GM23338 (cell line): ENCODE data around the gene MRPS27. TPM values are rescaled to one million over a fixed set of nuclear protein-coding genes. Genes with fewer than 3 reads are reported as not detected.
A peak's percentile ranks its signal among the peaks of the same experiment; 100 is the strongest.
"Not testable (repeated sequence)": the region's sequence is repeated elsewhere in the genome, so short reads cannot be mapped to it uniquely, and the experiment has no call there.

Experiments used
- ATAC-seq: fragments of 200-7000 bp; cut with Tn5 transposase; 3 replicates; pipeline ENCODE4 v1.9.1; 2020
- DNase-seq: peaks from one replicate; pipeline ENCODE4 v3.0.0-alpha.2; 2015; ENCODE audit warnings: low spot score
- H2AFZ ChIP-seq: fragments of 200-600 bp; sonication (generic); 2 replicates; pipeline ENCODE4 v1.8.0; 2016; ENCODE audit warnings: antibody characterized with exemption, mild to moderate bottlenecking, moderate library complexity
- H3F3A ChIP-seq: fragments of 200-600 bp; sonication (generic); replicated peaks from 2 replicates; pipeline ENCODE4 v1.8.0; 2017; ENCODE audit warnings: antibody characterized with exemption, mixed run types, low read depth
- H3K27ac ChIP-seq: fragments of 200-600 bp; sonication (generic); 2 replicates; pipeline ENCODE4 v1.6.1; 2016; ENCODE audit warnings: low read depth
- H3K27me3 ChIP-seq: fragments of 200-600 bp; sonication (generic); 2 replicates; pipeline ENCODE4 v1.8.0; 2016; ENCODE audit warnings: mild to moderate bottlenecking, mixed run types, moderate library complexity; ENCODE audit not compliant: insufficient read depth
- H3K36me3 ChIP-seq: fragments of 200-600 bp; sonication (generic); 2 replicates; pipeline ENCODE4 v1.8.0; 2016; ENCODE audit warnings: mild to moderate bottlenecking; ENCODE audit not compliant: insufficient read depth
- H3K4me1 ChIP-seq: fragments of 200-600 bp; sonication (generic); 2 replicates; pipeline ENCODE4 v1.8.0; 2016; ENCODE audit warnings: mild to moderate bottlenecking, moderate library complexity; ENCODE audit not compliant: insufficient read depth
- H3K4me2 ChIP-seq: fragments of 200-600 bp; sonication (generic); 2 replicates; pipeline ENCODE4 v1.7.1; 2017; ENCODE audit warnings: mixed run types
- H3K4me3 ChIP-seq: fragments of 200-600 bp; sonication (generic); 2 replicates; pipeline ENCODE4 v1.6.1; 2016; ENCODE audit warnings: mixed run types
- H3K79me2 ChIP-seq: fragments of 200-600 bp; sonication (generic); replicated peaks from 2 replicates; pipeline ENCODE4 v1.8.0; 2017; ENCODE audit warnings: mild to moderate bottlenecking; ENCODE audit not compliant: insufficient read depth
- H3K9me2 ChIP-seq: fragments of 200-600 bp; sonication (generic); 2 replicates; pipeline ENCODE4 v1.8.0; 2017; ENCODE audit not compliant: insufficient read depth
- H4K20me1 ChIP-seq: fragments of 200-600 bp; sonication (generic); replicated peaks from 2 replicates; pipeline ENCODE4 v1.8.0; 2017; ENCODE audit warnings: mild to moderate bottlenecking; ENCODE audit not compliant: insufficient read depth
- H3K27ac Mint-ChIP-seq: 2 replicates; pipeline ENCODE4 v1.8.0; 2020; ENCODE audit warnings: inconsistent platforms, mild to moderate bottlenecking, moderate library complexity, mixed read lengths
- H3K27me3 Mint-ChIP-seq: 3 replicates; pipeline ENCODE4 v1.8.0; 2022; ENCODE audit warnings: low read depth, mild to moderate bottlenecking, moderate library complexity, mixed read lengths, inconsistent platforms; ENCODE audit not compliant: insufficient read depth, poor library complexity
- H3K36me3 Mint-ChIP-seq: 3 replicates; pipeline ENCODE4 v1.8.0; 2021; ENCODE audit warnings: low read depth, mild to moderate bottlenecking, inconsistent platforms, moderate library complexity, mixed read lengths
- H3K4me1 Mint-ChIP-seq: 3 replicates; pipeline ENCODE4 v1.8.0; 2020; ENCODE audit warnings: mild to moderate bottlenecking, inconsistent platforms, mixed read lengths
- H3K4me3 Mint-ChIP-seq: 3 replicates; pipeline ENCODE4 v1.8.0; 2021; ENCODE audit warnings: moderate library complexity, mild to moderate bottlenecking, inconsistent platforms, mixed read lengths
- H3K9me3 Mint-ChIP-seq: 3 replicates; pipeline ENCODE4 v1.8.0; 2020; ENCODE audit warnings: moderate library complexity, mild to moderate bottlenecking, inconsistent platforms, mixed read lengths
- JUNB ChIP-seq: IDR thresholded peaks from one replicate; pipeline ENCODE4 v1.6.1; 2016; ENCODE audit warnings: antibody characterized with exemption; ENCODE audit not compliant: unreplicated experiment
- REST ChIP-seq: IDR thresholded peaks from one replicate; pipeline ENCODE4 v1.6.1; 2018; ENCODE audit warnings: antibody characterized with exemption; ENCODE audit not compliant: unreplicated experiment
- polyA plus RNA-seq: library from polyadenylated mRNA; unstranded; fragments of >200 nt; fragmentation: Nextera tagmentation; extraction: Ambion mirVana; gene quantifications from 2 replicates; pipeline ENCODE4 v1.2.1, GENCODE V29; 2016
- total RNA-seq: library from RNA; depleted of rRNA; stranded (reverse); fragments of >200 nt; shearing (Covaris generic); gene quantifications from 2 replicates; pipeline ENCODE4 v1.2.3, GENCODE V29; 2014
- TF ChIP-seq, protein P1 (sequence below), 2 experiments: fragments of 200-600 bp in 1 of 2; sonication (generic) in 1 of 2; conservative IDR thresholded peaks; 2 replicates each; pipeline versions ENCODE4 v1.5.1 to v1.6.1; 2016 to 2017; ENCODE audit warnings: antibody characterized with exemption in 2 of 2, low read depth in 2 of 2, mild to moderate bottlenecking in 2 of 2, moderate library complexity in 1 of 2

The MRPS27 gene
- total and polyA plus RNA-seq, 2 experiments from 2014 or later: 53.2 to 141 TPM

DNA sequence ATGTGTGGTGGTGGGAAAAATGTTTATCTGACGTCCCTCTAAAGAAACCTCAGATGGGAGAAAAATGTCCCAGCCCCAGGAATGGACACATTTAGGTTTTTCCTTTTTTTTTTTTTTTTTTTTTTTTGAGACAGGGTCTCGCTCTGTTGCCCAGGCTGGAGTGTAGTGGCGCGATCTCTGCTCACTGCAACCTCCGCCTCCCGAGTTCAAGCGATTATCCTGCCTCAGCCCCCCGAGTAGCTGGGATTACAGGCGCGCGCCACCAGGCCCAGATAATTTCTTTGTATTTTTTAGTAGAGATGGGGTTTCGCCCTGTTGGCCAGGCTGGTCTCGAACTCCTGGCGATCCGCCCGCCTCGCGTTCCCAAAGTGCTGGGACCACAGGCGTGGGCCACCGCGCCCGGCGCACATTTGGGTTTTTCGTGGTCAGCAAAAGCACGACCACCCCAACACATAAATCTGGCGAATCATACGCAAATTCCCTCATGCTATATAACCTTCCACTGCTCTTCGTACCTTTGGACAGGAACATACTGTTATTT lies 535 bp downstream of the MRPS27 start:
- not testable (repeated sequence) for H3K9me3 Mint-ChIP-seq, H3F3A ChIP-seq, H3K36me3 ChIP-seq, H4K20me1 ChIP-seq, H3K27me3 Mint-ChIP-seq, ATAC-seq, H3K9me2 ChIP-seq, H3K4me1 ChIP-seq, DNase-seq, H3K27me3 ChIP-seq
- peak overlapping the region; percentile 88 for H3K27ac ChIP-seq
- H3K27ac Mint-ChIP-seq: peak overlapping the region; percentile 99
- peaks cover 24% of the 10 kb centered on the region for H3K4me1 Mint-ChIP-seq
- peak overlapping the region; percentile 28 for H2AFZ ChIP-seq
- H3K4me3 ChIP-seq: peak overlapping the region; percentile 88
- H3K4me3 Mint-ChIP-seq: peak overlapping the region; percentile 99
- H3K36me3 Mint-ChIP-seq: peaks cover 30% of the 10 kb centered on the region
- H3K79me2 ChIP-seq: peaks cover 61% of the 10 kb centered on the region
- H3K4me2 ChIP-seq: peak overlapping the region; percentile 77

DNA sequence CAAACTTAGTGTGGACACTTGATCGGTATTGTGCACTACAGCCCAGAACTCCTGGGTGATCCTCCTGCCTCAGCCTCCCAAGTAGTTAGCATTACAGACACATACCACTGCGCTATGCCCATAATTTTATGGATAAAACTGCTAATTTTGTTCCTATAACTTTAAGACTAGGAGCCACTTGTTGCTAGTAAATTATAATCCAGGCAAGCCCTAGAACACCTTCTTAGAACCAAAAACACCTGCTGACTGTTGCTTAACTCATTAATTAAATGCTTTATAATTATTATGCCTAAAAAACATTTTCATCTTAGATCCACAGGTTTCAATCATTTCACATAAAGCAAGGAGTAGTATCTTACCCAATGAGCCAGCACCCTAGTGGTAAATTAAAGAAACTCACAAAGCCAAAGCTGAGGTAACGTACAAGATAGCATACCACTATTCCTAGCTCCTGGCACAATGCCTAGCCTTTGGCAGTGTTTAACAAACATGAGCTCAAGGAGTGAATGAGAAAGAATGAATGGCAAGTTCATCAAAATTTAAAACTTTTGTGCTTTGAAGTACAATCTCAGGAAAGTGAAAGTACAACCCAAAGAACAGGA lies 5.4 kb downstream of the MRPS27 start:
- peaks cover 67% of the 10 kb centered on the region for H3K79me2 ChIP-seq
- peaks cover 8% of the 10 kb centered on the region for H3K4me1 Mint-ChIP-seq
- no peaks in the 10 kb centered on the region for H3K27me3 Mint-ChIP-seq
- H3K27ac ChIP-seq: no peak overlapping the region
- no peaks in the 10 kb centered on the region for H3K9me3 Mint-ChIP-seq
- DNase-seq (peak; percentile 37), ATAC-seq (peak; percentile 67)
- H3K36me3 Mint-ChIP-seq: peaks cover 49% of the 10 kb centered on the region
- TF ChIP-seq REST (no peak), JUNB (no peak)
- TF ChIP-seq, protein P1, sequence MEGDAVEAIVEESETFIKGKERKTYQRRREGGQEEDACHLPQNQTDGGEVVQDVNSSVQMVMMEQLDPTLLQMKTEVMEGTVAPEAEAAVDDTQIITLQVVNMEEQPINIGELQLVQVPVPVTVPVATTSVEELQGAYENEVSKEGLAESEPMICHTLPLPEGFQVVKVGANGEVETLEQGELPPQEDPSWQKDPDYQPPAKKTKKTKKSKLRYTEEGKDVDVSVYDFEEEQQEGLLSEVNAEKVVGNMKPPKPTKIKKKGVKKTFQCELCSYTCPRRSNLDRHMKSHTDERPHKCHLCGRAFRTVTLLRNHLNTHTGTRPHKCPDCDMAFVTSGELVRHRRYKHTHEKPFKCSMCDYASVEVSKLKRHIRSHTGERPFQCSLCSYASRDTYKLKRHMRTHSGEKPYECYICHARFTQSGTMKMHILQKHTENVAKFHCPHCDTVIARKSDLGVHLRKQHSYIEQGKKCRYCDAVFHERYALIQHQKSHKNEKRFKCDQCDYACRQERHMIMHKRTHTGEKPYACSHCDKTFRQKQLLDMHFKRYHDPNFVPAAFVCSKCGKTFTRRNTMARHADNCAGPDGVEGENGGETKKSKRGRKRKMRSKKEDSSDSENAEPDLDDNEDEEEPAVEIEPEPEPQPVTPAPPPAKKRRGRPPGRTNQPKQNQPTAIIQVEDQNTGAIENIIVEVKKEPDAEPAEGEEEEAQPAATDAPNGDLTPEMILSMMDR (conservative IDR thresholded peaks at IDR 0.05; ENCODE audit: low read depth in 2 of 2): peak in 1 of 2 experiments; percentile 24; a peak in 1 of 4 replicates
- H3F3A ChIP-seq: no peaks in the 10 kb centered on the region
- H3K4me2 ChIP-seq: no peak overlapping the region
- no peak overlapping the region; the same call in 1 of the 2 replicates for H3K27ac Mint-ChIP-seq
- no peaks in the 10 kb centered on the region; the same call in 1 of the 2 replicates for H4K20me1 ChIP-seq
- no peak overlapping the region for H2AFZ ChIP-seq
- no peaks in the 10 kb centered on the region for H3K9me2 ChIP-seq
- H3K36me3 ChIP-seq: peaks cover 8% of the 10 kb centered on the region; the same call in 1 of the 2 replicates
- no peak overlapping the region for H3K4me3 Mint-ChIP-seq
- H3K4me3 ChIP-seq: no peak overlapping the region
- H3K27me3 ChIP-seq: no peaks in the 10 kb centered on the region
- no peaks in the 10 kb centered on the region for H3K4me1 ChIP-seq
